ES-I3 (cell line): ENCODE measurements around the gene DSCAM.

Experiments
- H3K36me3 ChIP-seq: 2 replicates; pipeline ENCODE4 v1.6.1; 2013; ENCODE audit warnings: mild to moderate bottlenecking, low read length, control low read depth, moderate library complexity; ENCODE audit not compliant: insufficient read depth
- H3K4me1 ChIP-seq: 2 replicates; pipeline ENCODE4 v1.6.1; 2013; ENCODE audit warnings: mild to moderate bottlenecking, control low read depth, low read length; ENCODE audit not compliant: insufficient read depth
- H3K9ac ChIP-seq: 2 replicates; pipeline ENCODE4 v1.6.1; 2013; ENCODE audit warnings: low read depth, mild to moderate bottlenecking, low read length, moderate library complexity
- H3K9me3 ChIP-seq: 2 replicates; pipeline ENCODE4 v1.6.1; 2013; ENCODE audit warnings: mild to moderate bottlenecking, low read length, moderate library complexity; ENCODE audit not compliant: control insufficient read depth, insufficient read depth

Gene DSCAM

GRCh38 chr21:40547906-40548513 is 298.9 kb downstream of the DSCAM start:
- H3K9me3 ChIP-seq: 0 out of 2 replicates have a peak, but pooled peaks cover 4% of the 10 kb centered on the region
- no peak overlapping the region for H3K9ac ChIP-seq
- no peaks in the 10 kb centered on the region for H3K4me1 ChIP-seq
- H3K36me3 ChIP-seq: no peaks in the 10 kb centered on the region

GRCh38 chr21:40546647-40547046 is 300.3 kb downstream of the DSCAM start:
- H3K36me3 ChIP-seq: no peaks in the 10 kb centered on the region
- no peak overlapping the region for H3K9ac ChIP-seq
- 0 out of 2 replicates have a peak, but pooled peaks cover 4% of the 10 kb centered on the region for H3K9me3 ChIP-seq
- no peaks in the 10 kb centered on the region for H3K4me1 ChIP-seq

- H3K9ac ChIP-seq: no peak overlapping the region
- no peaks in the 10 kb centered on the region for H3K4me1 ChIP-seq
- 0 out of 2 replicates have a peak, but pooled peaks cover 4% of the 10 kb centered on the region for H3K9me3 ChIP-seq
- no peaks in the 10 kb centered on the region for H3K36me3 ChIP-seq
Observed at GRCh38 chr21:40540216-40540615, 306.7 kb downstream of the DSCAM start.

- Histone ChIP-seq H3K36me3 (no peaks in the 10 kb centered on the region), H3K9ac (no peak overlapping the region), H3K4me1 (no peaks in the 10 kb centered on the region), H3K9me3 (no peaks in the 10 kb centered on the region)
Observed at GRCh38 chr21:40534886-40535285, 312.1 kb downstream of the DSCAM start.

GRCh38 chr21:40531431-40532110 is 315.4 kb downstream of the DSCAM start:
- Histone ChIP-seq H3K36me3 (no peaks in the 10 kb centered on the region), H3K9me3 (no peaks in the 10 kb centered on the region), H3K9ac (no peak overlapping the region), H3K4me1 (no peaks in the 10 kb centered on the region)

- no peak overlapping the region for H3K9ac ChIP-seq
Observed at GRCh38 chr21:40531016-40531415, 315.9 kb downstream of the DSCAM start.

GRCh38 chr21:40517646-40518045 is 329.3 kb downstream of the DSCAM start:
- peaks cover 6% of the 10 kb centered on the region for H3K4me1 ChIP-seq
- no peak overlapping the region for H3K9ac ChIP-seq
- no peaks in the 10 kb centered on the region for H3K36me3 ChIP-seq
- H3K9me3 ChIP-seq: no peaks in the 10 kb centered on the region

More at GRCh38 chr21:40531016-40531415, 315.9 kb downstream of the DSCAM start:
- Histone ChIP-seq H3K36me3 (no peaks in the 10 kb centered on the region), H3K9me3 (no peaks in the 10 kb centered on the region), H3K4me1 (no peaks in the 10 kb centered on the region)

- Histone ChIP-seq H3K9ac (no peak overlapping the region), H3K9me3 (no peaks in the 10 kb centered on the region), H3K36me3 (no peaks in the 10 kb centered on the region), H3K4me1 (peaks cover 6% of the 10 kb centered on the region)
Observed at GRCh38 chr21:40516335-40516734, 330.6 kb downstream of the DSCAM start.

GRCh38 chr21:40512590-40512989 is 334.4 kb downstream of the DSCAM start:
- H3K4me1 ChIP-seq: peaks cover 6% of the 10 kb centered on the region
- H3K36me3 ChIP-seq: no peaks in the 10 kb centered on the region
- no peak overlapping the region for H3K9ac ChIP-seq
- no peaks in the 10 kb centered on the region for H3K9me3 ChIP-seq

- Histone ChIP-seq H3K4me1 (no peaks in the 10 kb centered on the region), H3K36me3 (no peaks in the 10 kb centered on the region), H3K9me3 (no peaks in the 10 kb centered on the region), H3K9ac (no peak overlapping the region)
Observed at GRCh38 chr21:40507978-40508377, 339.0 kb downstream of the DSCAM start.

- Histone ChIP-seq H3K9ac (no peak overlapping the region), H3K36me3 (no peaks in the 10 kb centered on the region), H3K9me3 (no peaks in the 10 kb centered on the region), H3K4me1 (no peaks in the 10 kb centered on the region)
Observed at GRCh38 chr21:40505681-40506080, 341.3 kb downstream of the DSCAM start.

GRCh38 chr21:40505244-40505643 is 341.7 kb downstream of the DSCAM start:
- Histone ChIP-seq H3K4me1 (no peaks in the 10 kb centered on the region), H3K36me3 (no peaks in the 10 kb centered on the region), H3K9ac (no peak overlapping the region), H3K9me3 (no peaks in the 10 kb centered on the region)

GRCh38 chr21:40504825-40505224 is 342.1 kb downstream of the DSCAM start:
- Histone ChIP-seq H3K4me1 (no peaks in the 10 kb centered on the region), H3K36me3 (no peaks in the 10 kb centered on the region), H3K9ac (no peak overlapping the region), H3K9me3 (no peaks in the 10 kb centered on the region)

- H3K9ac ChIP-seq: no peak overlapping the region
- H3K9me3 ChIP-seq: no peaks in the 10 kb centered on the region
- H3K4me1 ChIP-seq: no peaks in the 10 kb centered on the region
- no peaks in the 10 kb centered on the region for H3K36me3 ChIP-seq
Observed at GRCh38 chr21:40496116-40496515, 350.8 kb downstream of the DSCAM start.

GRCh38 chr21:40490408-40490807 is 356.6 kb downstream of the DSCAM start:
- no peaks in the 10 kb centered on the region for H3K36me3 ChIP-seq
- H3K9ac ChIP-seq: no peak overlapping the region
- no peaks in the 10 kb centered on the region for H3K9me3 ChIP-seq
- no peaks in the 10 kb centered on the region for H3K4me1 ChIP-seq
